Gastroesophageal sphincter (tissue), 4 donors: ENCODE results near the gene ACTMAP. TPM values are rescaled to one million over a fixed set of nuclear protein-coding genes. Genes with fewer than 3 reads are reported as not detected.

Experiments
- ATAC-seq: fragments of 150-250 bp; one replicate; pipeline ENCODE4 v1.9.1; 2016; ENCODE audit warnings: mild to moderate bottlenecking, moderate library complexity
- H3K27ac ChIP-seq, 4 donors: fragments of 200-600 bp; sonication (generic) in 3 of 4; 1 replicate in 3 of 4; 2 replicates in 1 of 4; pipeline ENCODE4 v1.5.1; 2016 to 2019
- H3K27me3 ChIP-seq: fragments of 200-600 bp; sonication (generic); one replicate; pipeline ENCODE4 v1.5.1; 2019
- H3K36me3 ChIP-seq, 2 donors: fragments of 200-600 bp; sonication (generic); one replicate each; pipeline ENCODE4 v1.5.1; 2019; ENCODE audit warnings: control low read depth in 1 of 2
- H3K4me1 ChIP-seq, 3 donors: fragments of 200-600 bp; sonication (generic); 1 replicate in 2 of 3; 2 replicates in 1 of 3; pipeline ENCODE4 v1.5.1; 2016 to 2019; ENCODE audit warnings: control low read depth in 2 of 3
- H3K4me3 ChIP-seq, 2 donors: fragments of 200-600 bp; sonication (generic); one replicate each; pipeline ENCODE4 v1.5.1; 2019; ENCODE audit warnings: mild to moderate bottlenecking in 1 of 2, moderate library complexity in 1 of 2
- H3K9me3 ChIP-seq, 3 donors: fragments of 200-600 bp; sonication (generic); one replicate each; pipeline ENCODE4 v1.5.1; 2017 to 2019; ENCODE audit warnings: control low read depth in 2 of 3
- CTCF ChIP-seq, 4 experiments: fragments of 200-600 bp in 2 of 4; fragments of 450-650 bp in 2 of 4; sonication (generic) in 1 of 4; IDR thresholded peaks; one replicate each; pipeline ENCODE4 v1.5.1; 2017 to 2019; ENCODE audit warnings: antibody characterized with exemption in 4 of 4, mild to moderate bottlenecking in 2 of 4, moderate library complexity in 2 of 4
- EP300 ChIP-seq: sonication (generic); formaldehyde crosslinking; IDR thresholded peaks from one replicate; pipeline ENCODE4 v1.6.1; 2017; ENCODE audit warnings: antibody characterized with exemption, mild to moderate bottlenecking
- POLR2A ChIP-seq, 2 donors: fragments of 450-650 bp; IDR thresholded peaks; one replicate each; pipeline ENCODE4 v1.6.1; 2017; ENCODE audit warnings: antibody characterized with exemption in 2 of 2, mild to moderate bottlenecking in 2 of 2, moderate library complexity in 1 of 2
- POLR2AphosphoS5 ChIP-seq: sonication (generic); formaldehyde crosslinking; IDR thresholded peaks from one replicate; pipeline ENCODE4 v1.6.1; 2017; ENCODE audit warnings: antibody characterized with exemption
- WGBS, 2 donors: methylation state at CpG; one replicate each; pipeline ENCODE4 v1.1.5; 2018; ENCODE audit warnings: low coverage in 1 of 2; 5-methylcytosine and 5-hydroxymethylcytosine counted together
- total RNA-seq, 4 donors: library from RNA; depleted of rRNA; stranded (reverse); fragments of >200 nt; gene quantifications; one replicate each; pipeline ENCODE4 v1.1.0, GENCODE V29; 2016

Gene ACTMAP
- total RNA-seq, 4 donors from 2014 or later: 0.89 to 2.4 (median 2.0) TPM

- Histone ChIP-seq H3K4me1 (peaks cover 0 to 35% (median 3%) of the 10 kb centered on the region in 3 donors), H3K4me3 (peak overlapping the region in 1 of 2 donors; percentile 18), H3K27ac (peak overlapping the region in 3 of 4 donors; percentile 67 to 73 (median 71)), H3K9me3 (no peaks in the 10 kb centered on the region), H3K27me3 (no peaks in the 10 kb centered on the region), H3K36me3 (peaks cover 0 to 70% of the 10 kb centered on the region in 2 donors)
- no peak for TF ChIP-seq CTCF (IDR thresholded peaks at IDR 0.05)
- no peak for TF ChIP-seq POLR2AphosphoS5
- TF ChIP-seq POLR2A (IDR thresholded peaks at IDR 0.05): peak in 1 of 2 donors; percentile 19
- 60% methylated on average over 3 of the region's 6 CpGs; no CpG with 5 or more reads in 1 of the 2 donors for WGBS, 2 donors
- ATAC-seq: peak; percentile 84
These were observed 9.5 kb downstream of the ACTMAP start for GRCh38 chr19:40740747-40741146.

- Histone ChIP-seq H3K27ac (peak overlapping the region in 3 of 4 donors; percentile 67 to 73 (median 71)), H3K9me3 (no peaks in the 10 kb centered on the region), H3K27me3 (no peaks in the 10 kb centered on the region), H3K36me3 (peaks cover 0 to 77% of the 10 kb centered on the region in 2 donors), H3K4me1 (peaks cover 0 to 34% (median 3%) of the 10 kb centered on the region in 3 donors), H3K4me3 (peak overlapping the region in 1 of 2 donors; percentile 18)
- TF ChIP-seq CTCF (IDR thresholded peaks at IDR 0.05) (no peak), POLR2AphosphoS5 (no peak), POLR2A (IDR thresholded peaks at IDR 0.05) (no peak), EP300 (no peak)
- ATAC-seq: peak; percentile 10
- 40 to 61% methylated on average over 1 to 3 of the region's 16 CpGs for WGBS, 2 donors
These were observed 10.2 kb downstream of the ACTMAP start for GRCh38 chr19:40739871-40740703.

- 77 to 88% methylated on average over 4 to 5 of the region's 22 CpGs for WGBS, 2 donors
- Histone ChIP-seq H3K4me1 (peaks cover 0 to 29% (median 3%) of the 10 kb centered on the region in 3 donors), H3K27me3 (no peaks in the 10 kb centered on the region), H3K9me3 (no peaks in the 10 kb centered on the region), H3K4me3 (peak overlapping the region in 1 of 2 donors; percentile 18), H3K36me3 (peaks cover 0 to 85% of the 10 kb centered on the region in 2 donors), H3K27ac (peak overlapping the region in 3 of 4 donors; percentile 67 to 73 (median 71))
- TF ChIP-seq POLR2AphosphoS5 (no peak), CTCF (IDR thresholded peaks at IDR 0.05) (no peak), POLR2A (IDR thresholded peaks at IDR 0.05) (no peak), EP300 (no peak)
- ATAC-seq: no peak
These were observed 11.0 kb downstream of the ACTMAP start for GRCh38 chr19:40739030-40739839.

- 75% methylated on average over 5 of the region's 9 CpGs; no CpG with 5 or more reads in 1 of the 2 donors for WGBS, 2 donors
- Histone ChIP-seq H3K27ac (no peak overlapping the region), H3K9me3 (no peaks in the 10 kb centered on the region), H3K27me3 (no peaks in the 10 kb centered on the region), H3K36me3 (peaks cover 0 to 87% of the 10 kb centered on the region in 2 donors), H3K4me1 (peaks cover 0 to 29% (median 3%) of the 10 kb centered on the region in 3 donors), H3K4me3 (no peak overlapping the region)
- TF ChIP-seq POLR2AphosphoS5 (no peak), CTCF (IDR thresholded peaks at IDR 0.05) (no peak), EP300 (no peak), POLR2A (IDR thresholded peaks at IDR 0.05) (no peak)
- ATAC-seq: no peak
These were observed 13.1 kb downstream of the ACTMAP start for GRCh38 chr19:40737102-40737644.
